Neural cell (in vitro differentiated cells): ENCODE measurements around the gene TPRA1.

ENCODE experiments used
- CTCF ChIP-seq: fragments of 450-650 bp; IDR thresholded peaks from 2 replicates; pipeline ENCODE4 v1.5.1; 2014; ENCODE audit warnings: antibody characterized with exemption, mild to moderate bottlenecking, moderate library complexity; ENCODE audit not compliant: poor library complexity, severe bottlenecking
- EZH2 ChIP-seq: fragments of 200-600, 300-800 bp; shearing (Covaris generic), sonication (generic); IDR thresholded peaks from 2 replicates; pipeline ENCODE4 v1.6.1; 2014; ENCODE audit warnings: antibody characterized with exemption, low read length, borderline replicate concordance, mild to moderate bottlenecking; ENCODE audit not compliant: insufficient read depth, poor library complexity, severe bottlenecking
- TAF1 ChIP-seq: IDR thresholded peaks from 2 replicates; pipeline ENCODE4 v1.6.1; 2012; ENCODE audit warnings: low read depth
- TF ChIP-seq, protein P1 (sequence below): IDR thresholded peaks from 2 replicates; pipeline ENCODE4 v1.6.1; 2012; ENCODE audit warnings: borderline replicate concordance

DNA sequence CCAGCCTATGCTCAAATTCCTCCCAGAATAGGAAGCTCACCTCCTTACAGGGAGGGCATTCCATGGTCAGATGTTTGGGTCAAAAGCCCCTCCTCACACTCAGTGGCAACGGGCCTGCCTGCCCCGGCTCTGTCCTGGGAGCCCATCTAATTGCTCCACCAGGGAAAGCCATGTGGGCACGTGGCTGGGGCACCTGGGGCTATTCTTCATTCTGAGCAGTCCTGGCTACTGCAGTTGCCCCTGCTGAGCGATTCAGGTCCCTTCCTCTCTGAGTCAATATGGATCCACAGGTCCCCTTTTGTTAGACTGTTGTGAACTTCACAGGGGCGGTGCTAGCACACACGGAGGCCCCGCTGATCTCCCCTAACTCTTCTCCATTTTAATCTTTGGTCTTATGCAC is 39.4 kb downstream of the TPRA1 start:
- TF ChIP-seq CTCF, result no peak
- TF ChIP-seq, protein P1, sequence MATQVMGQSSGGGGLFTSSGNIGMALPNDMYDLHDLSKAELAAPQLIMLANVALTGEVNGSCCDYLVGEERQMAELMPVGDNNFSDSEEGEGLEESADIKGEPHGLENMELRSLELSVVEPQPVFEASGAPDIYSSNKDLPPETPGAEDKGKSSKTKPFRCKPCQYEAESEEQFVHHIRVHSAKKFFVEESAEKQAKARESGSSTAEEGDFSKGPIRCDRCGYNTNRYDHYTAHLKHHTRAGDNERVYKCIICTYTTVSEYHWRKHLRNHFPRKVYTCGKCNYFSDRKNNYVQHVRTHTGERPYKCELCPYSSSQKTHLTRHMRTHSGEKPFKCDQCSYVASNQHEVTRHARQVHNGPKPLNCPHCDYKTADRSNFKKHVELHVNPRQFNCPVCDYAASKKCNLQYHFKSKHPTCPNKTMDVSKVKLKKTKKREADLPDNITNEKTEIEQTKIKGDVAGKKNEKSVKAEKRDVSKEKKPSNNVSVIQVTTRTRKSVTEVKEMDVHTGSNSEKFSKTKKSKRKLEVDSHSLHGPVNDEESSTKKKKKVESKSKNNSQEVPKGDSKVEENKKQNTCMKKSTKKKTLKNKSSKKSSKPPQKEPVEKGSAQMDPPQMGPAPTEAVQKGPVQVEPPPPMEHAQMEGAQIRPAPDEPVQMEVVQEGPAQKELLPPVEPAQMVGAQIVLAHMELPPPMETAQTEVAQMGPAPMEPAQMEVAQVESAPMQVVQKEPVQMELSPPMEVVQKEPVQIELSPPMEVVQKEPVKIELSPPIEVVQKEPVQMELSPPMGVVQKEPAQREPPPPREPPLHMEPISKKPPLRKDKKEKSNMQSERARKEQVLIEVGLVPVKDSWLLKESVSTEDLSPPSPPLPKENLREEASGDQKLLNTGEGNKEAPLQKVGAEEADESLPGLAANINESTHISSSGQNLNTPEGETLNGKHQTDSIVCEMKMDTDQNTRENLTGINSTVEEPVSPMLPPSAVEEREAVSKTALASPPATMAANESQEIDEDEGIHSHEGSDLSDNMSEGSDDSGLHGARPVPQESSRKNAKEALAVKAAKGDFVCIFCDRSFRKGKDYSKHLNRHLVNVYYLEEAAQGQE, result no peak
- TF ChIP-seq EZH2, result no peak
- TF ChIP-seq TAF1, result no peak
